MM.1S (cell line): ENCODE data around the gene PTPRN2.

Source experiments
- EZH2 ChIP-seq: fragments of 300-600 bp; sonication (generic); optimal IDR thresholded peaks from 2 replicates; pipeline ENCODE3; 2017; ENCODE audit warnings: low read depth, mild to moderate bottlenecking, antibody characterized with exemption, low read length, mixed read lengths
- TF ChIP-seq, protein P1 (sequence below): fragments of 300-600 bp; sonication (generic); IDR thresholded peaks from 2 replicates; pipeline ENCODE4 v1.5.1; 2016; ENCODE audit warnings: antibody characterized with exemption, low read length, mixed read lengths

DNA sequence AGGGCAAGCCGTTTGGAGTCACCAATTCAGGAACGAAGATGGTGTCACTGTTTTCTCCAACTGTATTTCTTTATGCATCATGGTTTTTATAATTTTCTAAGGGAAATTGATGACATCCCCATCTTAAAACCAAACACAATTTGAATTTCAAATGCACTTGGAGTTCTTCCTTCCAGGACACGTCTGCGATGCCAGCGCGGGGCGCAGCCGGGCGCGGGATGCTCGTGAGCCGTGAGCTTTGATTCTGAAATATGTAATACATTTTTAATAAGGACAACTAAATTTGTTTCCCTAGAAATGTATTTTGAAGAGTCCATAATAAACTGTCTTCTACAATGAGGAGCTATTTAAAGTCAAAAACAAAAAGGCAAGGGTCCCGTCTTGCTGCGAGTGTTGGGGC is 758.7 kb downstream of the PTPRN2 start:
- TF ChIP-seq, protein P1, sequence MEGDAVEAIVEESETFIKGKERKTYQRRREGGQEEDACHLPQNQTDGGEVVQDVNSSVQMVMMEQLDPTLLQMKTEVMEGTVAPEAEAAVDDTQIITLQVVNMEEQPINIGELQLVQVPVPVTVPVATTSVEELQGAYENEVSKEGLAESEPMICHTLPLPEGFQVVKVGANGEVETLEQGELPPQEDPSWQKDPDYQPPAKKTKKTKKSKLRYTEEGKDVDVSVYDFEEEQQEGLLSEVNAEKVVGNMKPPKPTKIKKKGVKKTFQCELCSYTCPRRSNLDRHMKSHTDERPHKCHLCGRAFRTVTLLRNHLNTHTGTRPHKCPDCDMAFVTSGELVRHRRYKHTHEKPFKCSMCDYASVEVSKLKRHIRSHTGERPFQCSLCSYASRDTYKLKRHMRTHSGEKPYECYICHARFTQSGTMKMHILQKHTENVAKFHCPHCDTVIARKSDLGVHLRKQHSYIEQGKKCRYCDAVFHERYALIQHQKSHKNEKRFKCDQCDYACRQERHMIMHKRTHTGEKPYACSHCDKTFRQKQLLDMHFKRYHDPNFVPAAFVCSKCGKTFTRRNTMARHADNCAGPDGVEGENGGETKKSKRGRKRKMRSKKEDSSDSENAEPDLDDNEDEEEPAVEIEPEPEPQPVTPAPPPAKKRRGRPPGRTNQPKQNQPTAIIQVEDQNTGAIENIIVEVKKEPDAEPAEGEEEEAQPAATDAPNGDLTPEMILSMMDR, result no peak
- TF ChIP-seq EZH2, result no peak
